Subcutaneous adipose tissue (tissue), 4 donors: ENCODE data around the gene AUTS2. TPM values are rescaled to one million over a fixed set of nuclear protein-coding genes. Genes with fewer than 3 reads are reported as not detected.

Experiments used
- total RNA-seq, 4 donors: library from RNA; depleted of rRNA; stranded (reverse); fragments of >200 nt; gene quantifications; one replicate each; pipeline ENCODE4 v1.1.0, GENCODE V29; 2016
- TF ChIP-seq, protein P1 (sequence below): fragments of 450-650 bp; IDR thresholded peaks from one replicate; pipeline ENCODE4 v1.5.1; 2016; ENCODE audit warnings: low read depth, mild to moderate bottlenecking, control low read depth, antibody characterized with exemption, moderate library complexity

The AUTS2 gene
- total RNA-seq, 4 donors from 2014 or later, result 22.4 to 46.9 (median 27.4) TPM

DNA sequence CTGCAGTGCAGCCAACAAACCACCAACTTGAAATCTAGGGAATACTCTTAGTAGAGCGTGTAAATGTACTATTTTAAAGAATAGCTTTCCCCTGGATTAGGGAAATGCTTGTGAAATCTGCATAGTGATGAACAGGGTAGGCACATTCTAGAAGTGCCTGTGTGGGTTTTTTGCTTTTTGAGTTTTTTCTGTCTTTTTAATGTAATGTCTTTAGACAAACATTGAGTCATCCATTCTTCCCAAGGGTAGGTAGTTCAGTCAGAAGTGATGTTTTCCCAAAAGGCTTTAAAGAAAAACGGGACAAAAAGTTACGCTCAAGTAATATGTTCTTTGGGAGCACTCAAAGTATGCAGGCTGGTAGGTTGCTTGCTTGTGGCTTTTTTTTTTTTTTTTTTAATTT lies 130.0 kb downstream of the AUTS2 start:
- TF ChIP-seq, protein P1, sequence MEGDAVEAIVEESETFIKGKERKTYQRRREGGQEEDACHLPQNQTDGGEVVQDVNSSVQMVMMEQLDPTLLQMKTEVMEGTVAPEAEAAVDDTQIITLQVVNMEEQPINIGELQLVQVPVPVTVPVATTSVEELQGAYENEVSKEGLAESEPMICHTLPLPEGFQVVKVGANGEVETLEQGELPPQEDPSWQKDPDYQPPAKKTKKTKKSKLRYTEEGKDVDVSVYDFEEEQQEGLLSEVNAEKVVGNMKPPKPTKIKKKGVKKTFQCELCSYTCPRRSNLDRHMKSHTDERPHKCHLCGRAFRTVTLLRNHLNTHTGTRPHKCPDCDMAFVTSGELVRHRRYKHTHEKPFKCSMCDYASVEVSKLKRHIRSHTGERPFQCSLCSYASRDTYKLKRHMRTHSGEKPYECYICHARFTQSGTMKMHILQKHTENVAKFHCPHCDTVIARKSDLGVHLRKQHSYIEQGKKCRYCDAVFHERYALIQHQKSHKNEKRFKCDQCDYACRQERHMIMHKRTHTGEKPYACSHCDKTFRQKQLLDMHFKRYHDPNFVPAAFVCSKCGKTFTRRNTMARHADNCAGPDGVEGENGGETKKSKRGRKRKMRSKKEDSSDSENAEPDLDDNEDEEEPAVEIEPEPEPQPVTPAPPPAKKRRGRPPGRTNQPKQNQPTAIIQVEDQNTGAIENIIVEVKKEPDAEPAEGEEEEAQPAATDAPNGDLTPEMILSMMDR, result no peak

DNA sequence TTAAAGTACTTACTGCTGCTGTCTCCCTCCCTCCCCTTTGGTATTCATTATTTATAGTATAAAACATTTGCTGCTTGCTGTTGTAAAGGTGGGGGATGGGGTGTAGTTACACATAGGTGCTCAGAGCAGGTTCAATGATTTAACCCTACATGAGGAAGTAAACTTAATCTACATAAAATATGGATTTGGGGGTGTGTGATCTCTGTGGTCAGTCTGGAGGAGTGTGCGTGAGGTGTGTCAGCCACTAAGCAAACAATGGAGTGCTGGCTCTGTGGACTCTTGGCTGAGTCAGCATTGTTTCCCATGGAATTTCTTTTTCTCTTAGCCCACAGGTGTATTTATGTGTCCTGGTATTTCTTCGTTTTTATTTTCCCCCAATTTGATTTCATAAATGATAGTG lies 133.9 kb downstream of the AUTS2 start:
- TF ChIP-seq, protein P1, result no peak

DNA sequence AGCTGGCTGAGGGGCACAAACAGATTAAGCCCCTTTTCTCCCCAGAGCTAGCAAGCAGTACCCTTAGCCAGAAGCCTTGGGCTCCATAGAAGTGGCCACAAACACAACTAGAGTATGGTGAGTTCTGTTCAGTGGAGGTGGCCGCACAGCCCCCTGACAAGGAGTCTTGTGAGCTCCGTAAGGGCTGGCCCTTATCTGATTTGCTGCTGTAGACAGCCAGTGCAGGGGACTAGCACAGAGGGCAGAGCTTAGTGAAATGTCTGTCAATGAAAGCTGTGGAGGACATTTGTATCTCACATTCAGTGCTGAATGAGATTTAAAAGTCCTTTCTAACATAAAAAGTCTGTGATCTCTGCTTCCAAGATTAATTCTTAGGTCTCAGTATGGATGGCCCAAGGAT lies 137.3 kb downstream of the AUTS2 start:
- TF ChIP-seq, protein P1, result no peak

DNA sequence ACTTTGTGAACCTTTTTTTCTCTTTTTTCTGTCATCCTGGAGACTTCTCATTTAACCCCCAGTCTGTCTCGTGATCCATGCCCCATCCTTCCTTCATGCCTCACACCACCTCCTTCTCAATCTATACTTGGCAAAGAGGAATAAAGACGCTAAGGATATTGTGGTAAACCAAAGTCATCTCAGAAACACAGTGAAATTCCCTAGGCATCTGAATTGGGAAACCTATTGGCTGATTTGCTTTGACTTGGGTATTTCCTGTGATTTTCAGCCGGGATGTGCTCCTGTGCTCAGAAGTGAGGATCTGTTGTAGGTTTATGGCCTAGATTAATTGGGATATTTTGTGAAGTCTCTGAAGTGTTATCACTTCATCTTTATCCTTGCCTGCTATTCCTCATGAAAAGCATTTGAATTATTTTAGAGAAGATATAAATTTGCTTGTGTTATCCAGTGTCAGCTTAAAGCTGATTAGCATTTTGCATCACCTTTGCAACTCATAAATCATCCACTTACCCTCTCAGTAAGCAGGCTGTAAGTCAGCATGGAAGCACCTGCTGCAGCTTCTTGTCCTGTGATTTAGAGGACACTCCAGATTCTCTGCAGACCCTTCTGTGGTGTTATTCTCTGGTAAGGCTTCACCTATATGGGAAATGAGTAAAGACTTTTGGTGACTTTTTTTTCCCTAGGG lies 138.0 kb downstream of the AUTS2 start:
- TF ChIP-seq, protein P1, result no peak

DNA sequence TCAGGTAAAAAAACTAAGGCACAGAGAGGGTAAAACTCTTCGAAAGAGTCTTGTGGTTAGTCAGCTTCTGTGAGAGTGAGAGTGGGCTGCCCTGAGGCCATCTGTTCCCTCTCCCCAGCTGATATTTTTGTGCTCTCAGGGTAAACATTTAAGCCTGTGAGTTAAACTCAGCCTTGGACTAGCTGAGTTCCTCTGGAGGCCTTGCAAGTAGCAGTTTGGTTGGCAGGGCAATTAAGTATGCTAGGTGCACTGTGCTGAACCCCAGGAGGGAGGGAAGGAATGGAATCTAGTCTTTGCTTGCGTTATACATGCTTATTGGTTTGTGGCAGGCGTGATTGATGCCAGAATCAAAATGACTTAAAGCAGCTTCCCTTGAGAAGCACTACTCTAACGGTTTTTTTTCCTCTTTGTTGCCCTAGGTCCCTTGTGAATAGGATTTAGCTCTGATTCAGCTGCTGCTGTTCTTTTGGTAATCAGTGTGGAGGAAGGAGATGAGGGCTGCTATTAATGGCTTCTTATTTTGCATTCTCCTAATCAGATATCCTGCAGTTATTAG lies 140.2 kb downstream of the AUTS2 start:
- TF ChIP-seq, protein P1, result no peak

DNA sequence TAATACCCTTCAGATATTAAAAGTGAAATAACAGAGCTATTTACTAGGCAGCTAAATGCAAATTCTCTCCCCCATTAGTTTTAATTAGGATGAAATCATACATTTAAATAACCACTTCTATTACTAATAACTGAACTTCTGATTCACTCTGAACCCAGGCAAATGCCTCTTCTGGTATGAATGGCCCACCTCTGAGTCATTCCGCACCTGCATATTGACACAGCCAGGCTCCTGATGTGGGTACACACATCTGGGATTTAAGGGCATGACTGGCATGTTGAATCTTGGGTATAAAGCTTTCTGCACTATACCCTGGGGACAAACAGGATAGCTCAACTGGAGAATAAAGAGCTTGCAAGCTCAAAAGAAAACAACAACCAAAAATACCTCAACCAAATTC lies 140.9 kb downstream of the AUTS2 start:
- TF ChIP-seq, protein P1, result no peak

DNA sequence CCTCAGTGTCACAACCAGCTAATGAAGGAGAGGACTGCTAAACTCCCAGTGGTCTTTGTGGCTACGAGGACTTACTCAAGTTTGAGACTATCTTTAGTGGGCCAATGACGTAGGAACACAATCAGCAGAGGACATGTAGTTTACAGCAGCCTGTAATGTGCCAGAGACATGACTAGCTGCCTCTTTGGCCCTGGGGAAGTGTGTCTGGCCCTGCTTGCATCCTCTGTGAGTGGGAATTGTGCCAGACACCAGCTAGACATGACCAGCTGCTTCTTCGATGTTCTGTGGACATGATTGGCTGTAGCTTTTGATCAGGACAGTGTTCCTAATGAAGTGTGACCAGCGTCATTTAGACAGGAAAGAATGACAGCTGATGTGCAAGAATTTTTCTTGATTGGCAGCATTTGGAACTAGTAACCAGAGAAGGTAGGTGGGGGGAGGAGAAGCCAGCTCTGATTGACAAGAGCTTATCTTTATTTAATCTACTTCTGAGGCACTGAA lies 141.7 kb downstream of the AUTS2 start:
- TF ChIP-seq, protein P1, result no peak
